ENCODE measurements around the gene NRXN3.

Gene NRXN3

DNA sequence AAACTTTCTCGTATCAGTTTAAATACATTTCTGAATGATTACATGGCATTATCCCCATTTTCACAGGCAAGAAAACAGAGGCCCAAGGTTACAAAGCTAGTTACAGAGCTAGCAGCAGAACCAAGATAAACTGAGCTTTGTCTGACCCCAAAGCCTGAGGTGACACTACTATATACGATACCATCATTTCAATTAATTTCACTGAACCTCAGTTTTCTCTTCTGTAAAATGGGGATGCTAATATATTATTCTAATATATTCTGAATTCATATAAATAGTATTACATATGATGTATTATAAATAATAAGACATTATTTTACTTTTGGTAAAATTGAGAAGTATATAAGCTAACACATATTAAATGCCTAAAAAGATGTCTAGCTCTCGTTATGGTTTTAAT lies 143.3 kb downstream of the NRXN3 start:
- no peak for DNase-seq (ENCODE audit: low read depth)
- TF ChIP-seq, protein P1, sequence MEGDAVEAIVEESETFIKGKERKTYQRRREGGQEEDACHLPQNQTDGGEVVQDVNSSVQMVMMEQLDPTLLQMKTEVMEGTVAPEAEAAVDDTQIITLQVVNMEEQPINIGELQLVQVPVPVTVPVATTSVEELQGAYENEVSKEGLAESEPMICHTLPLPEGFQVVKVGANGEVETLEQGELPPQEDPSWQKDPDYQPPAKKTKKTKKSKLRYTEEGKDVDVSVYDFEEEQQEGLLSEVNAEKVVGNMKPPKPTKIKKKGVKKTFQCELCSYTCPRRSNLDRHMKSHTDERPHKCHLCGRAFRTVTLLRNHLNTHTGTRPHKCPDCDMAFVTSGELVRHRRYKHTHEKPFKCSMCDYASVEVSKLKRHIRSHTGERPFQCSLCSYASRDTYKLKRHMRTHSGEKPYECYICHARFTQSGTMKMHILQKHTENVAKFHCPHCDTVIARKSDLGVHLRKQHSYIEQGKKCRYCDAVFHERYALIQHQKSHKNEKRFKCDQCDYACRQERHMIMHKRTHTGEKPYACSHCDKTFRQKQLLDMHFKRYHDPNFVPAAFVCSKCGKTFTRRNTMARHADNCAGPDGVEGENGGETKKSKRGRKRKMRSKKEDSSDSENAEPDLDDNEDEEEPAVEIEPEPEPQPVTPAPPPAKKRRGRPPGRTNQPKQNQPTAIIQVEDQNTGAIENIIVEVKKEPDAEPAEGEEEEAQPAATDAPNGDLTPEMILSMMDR (conservative IDR thresholded peaks at IDR 0.05; ENCODE audit: low read length): no peak

DNA sequence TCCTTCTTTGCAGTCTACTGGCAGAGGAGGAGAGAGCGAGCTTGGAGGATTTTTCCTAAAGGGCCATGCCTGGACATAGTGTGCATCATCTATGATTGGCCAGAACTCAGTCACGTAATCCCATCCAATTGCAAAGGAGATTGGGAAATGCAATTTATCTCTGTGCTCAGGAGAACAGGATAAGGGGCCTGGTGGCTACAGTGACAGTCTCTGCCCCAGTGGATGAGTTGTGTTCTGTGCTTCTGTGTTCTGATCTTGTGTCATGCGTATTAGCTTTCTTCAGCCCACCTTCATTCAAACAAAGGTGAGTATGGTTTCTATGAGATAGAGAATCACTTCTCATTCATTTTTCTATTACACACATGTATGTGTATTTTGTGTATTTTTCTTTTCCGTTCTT lies 144.3 kb downstream of the NRXN3 start:
- DNase-seq (ENCODE audit: low read depth): no peak
- TF ChIP-seq, protein P1 (conservative IDR thresholded peaks at IDR 0.05; ENCODE audit: low read length): no peak

More for the DNA sequence above, 143.3 kb downstream of the NRXN3 start:
- H3K4me3 ChIP-seq (ENCODE audit: low read length): no peak overlapping the region

DNA sequence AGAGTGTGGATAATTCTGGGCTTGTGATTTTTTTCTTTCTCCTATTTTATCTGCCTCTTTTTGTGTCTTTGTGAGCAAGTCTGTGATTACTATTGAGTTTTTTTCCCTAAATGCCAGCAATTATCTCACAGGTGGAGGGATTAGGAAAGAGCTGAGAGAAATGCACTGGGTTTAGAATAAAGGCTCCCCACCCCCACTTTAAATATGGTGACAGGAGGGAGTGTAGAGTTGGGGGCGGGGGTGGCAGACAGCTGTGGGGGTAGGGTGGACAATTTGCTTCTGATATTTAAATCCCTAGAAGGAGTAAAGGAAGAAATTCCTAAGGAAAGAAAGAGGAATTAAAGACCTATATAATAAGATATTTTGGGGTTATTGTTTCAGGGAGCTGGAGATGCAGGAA lies 145.9 kb downstream of the NRXN3 start:
- TF ChIP-seq, protein P1 (conservative IDR thresholded peaks at IDR 0.05; ENCODE audit: low read length): no peak
- no peak overlapping the region for H3K4me3 ChIP-seq (ENCODE audit: low read length)
- no peak for DNase-seq (ENCODE audit: low read depth)

More for the DNA sequence above, 144.3 kb downstream of the NRXN3 start:
- no peak overlapping the region for H3K4me3 ChIP-seq (ENCODE audit: low read length)

DNA sequence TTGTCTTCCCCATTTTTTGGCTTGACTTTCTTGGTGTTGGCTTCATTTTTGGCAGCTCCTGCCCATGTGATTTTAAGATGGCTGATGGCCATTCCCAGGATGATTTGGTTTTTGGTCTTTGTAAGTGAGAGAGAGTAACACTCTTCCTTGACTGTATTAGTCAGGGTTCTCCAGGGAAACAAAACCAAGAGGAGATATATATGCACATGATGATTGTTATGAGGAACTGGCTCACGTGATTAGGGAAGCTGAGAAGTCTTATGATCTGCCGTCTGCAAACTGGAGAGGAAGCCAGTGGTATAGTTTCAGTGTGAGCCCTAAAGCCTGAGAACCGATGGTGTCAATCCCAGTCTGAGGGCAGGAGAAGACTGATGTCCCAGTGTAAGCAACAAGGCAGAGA lies 146.6 kb downstream of the NRXN3 start:
- no peak for DNase-seq (ENCODE audit: low read depth)
- TF ChIP-seq, protein P1 (conservative IDR thresholded peaks at IDR 0.05; ENCODE audit: low read length): no peak
- no peak overlapping the region for H3K4me3 ChIP-seq (ENCODE audit: low read length)

DNA sequence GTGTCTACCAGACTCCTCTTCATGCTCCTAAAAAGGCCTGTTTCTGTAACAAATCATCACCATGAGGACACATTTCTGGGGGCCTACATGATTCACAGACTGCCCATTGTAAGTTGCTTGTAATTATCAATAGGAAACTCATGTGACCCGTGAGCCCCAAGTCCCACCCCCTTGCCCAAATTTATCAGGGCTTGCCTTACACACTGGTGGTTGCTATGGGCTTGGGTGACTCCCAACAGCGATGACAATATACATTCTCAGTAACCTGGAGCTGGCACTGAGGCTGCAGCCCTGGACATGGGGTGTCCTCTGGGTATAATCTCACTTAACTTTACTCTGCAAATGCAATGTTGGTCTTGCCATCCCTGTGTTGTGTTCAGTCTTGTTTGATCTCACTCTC lies 149.2 kb downstream of the NRXN3 start:
- no peak for DNase-seq (ENCODE audit: low read depth)
- H3K4me3 ChIP-seq (ENCODE audit: low read length): no peak overlapping the region
- TF ChIP-seq, protein P1 (conservative IDR thresholded peaks at IDR 0.05; ENCODE audit: low read length): no peak

DNA sequence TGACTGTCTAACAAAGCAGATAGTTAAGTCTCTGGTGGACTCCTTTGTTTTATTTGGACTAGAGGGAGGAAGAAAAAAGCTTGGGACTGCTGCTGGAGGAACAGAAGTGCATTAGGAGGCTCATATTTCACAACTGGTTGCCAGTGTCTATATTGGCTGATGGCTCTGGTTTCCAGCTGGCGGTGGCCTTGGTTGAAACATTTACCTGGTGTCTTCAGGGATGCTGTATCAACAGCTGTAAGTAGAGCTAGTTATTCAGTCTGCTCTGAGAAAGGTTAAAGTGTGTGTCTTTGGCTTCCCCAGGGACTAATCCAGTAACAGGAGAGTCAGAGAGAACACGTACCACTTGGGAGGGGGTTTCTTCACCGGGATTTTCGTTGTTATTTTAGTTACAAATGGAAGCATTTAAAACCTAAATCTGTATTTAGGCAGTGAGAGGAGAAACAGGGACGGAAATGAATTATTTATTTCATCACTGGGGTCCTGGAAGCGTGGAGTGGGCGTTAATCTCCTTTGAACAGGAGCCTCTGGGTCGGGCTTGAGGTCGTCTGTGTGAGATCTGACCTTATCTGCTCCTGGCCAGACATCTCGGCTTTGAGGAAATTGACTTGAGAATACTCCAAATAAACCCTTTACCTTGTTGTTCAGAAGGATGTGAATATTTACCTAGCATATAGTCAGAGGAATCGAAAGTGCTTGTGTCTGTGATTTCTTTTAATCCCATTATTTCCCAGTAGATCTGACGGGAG lies 149.9 kb downstream of the NRXN3 start:
- DNase-seq (ENCODE audit: low read depth): no peak
- H3K4me3 ChIP-seq (ENCODE audit: low read length): no peak overlapping the region
- TF ChIP-seq, protein P1 (conservative IDR thresholded peaks at IDR 0.05; ENCODE audit: low read length): no peak

DNA sequence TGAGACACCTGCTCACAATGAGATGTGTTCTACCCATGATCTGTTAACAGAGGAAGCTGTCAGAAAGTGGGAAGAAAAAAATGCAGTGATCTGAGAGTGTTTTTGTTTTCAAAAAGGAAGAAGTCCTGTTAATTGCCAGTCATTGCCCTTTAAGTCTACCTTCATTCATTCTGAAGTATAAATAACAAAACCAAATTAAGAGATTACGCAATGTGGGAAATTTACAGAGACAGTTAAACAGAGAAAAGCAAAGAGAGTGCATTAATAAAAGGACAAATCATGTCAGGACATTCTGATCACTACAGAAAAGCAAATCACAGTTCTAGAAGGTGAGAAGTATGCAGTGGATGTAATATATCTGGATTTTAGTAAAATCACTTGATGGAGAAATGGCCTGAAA lies 154.2 kb downstream of the NRXN3 start:
- TF ChIP-seq, protein P1 (conservative IDR thresholded peaks at IDR 0.05; ENCODE audit: low read length): no peak
- H3K4me3 ChIP-seq (ENCODE audit: low read length): no peak overlapping the region
- DNase-seq (ENCODE audit: low read depth): no peak
